Adrenal gland (tissue), 19 donors: Measurements from ENCODE around the gene KCNT1. TPM values are rescaled to one million over a fixed set of nuclear protein-coding genes. Genes with fewer than 3 reads are reported as not detected.

Source experiments
- DNase-seq, 7 donors: peaks; one replicate each; pipeline ENCODE4 v3.0.0-alpha.2; 2019 to 2020
- H3K27ac ChIP-seq, 5 donors: fragments of 200-600 bp; sonication (generic) in 4 of 5; 1 replicate in 3 of 5; 2 replicates in 2 of 5; pipeline versions ENCODE4 v1.5.1 to v1.8.0; 2016 to 2020; ENCODE audit warnings: mild to moderate bottlenecking in 1 of 5
- H3K27me3 ChIP-seq: fragments of 200-600 bp; 2 replicates; pipeline ENCODE4 v1.8.0; 2021
- H3K36me3 ChIP-seq, 2 donors: fragments of 200-600 bp; replicated peaks in 1 of 2; 1 replicate in 1 of 2; 2 replicates in 1 of 2; pipeline versions ENCODE4 v1.5.1 to v1.8.0; 2018 to 2022
- H3K4me1 ChIP-seq, 2 donors: fragments of 200-600 bp; replicated peaks in 1 of 2; 1 replicate in 1 of 2; 2 replicates in 1 of 2; pipeline versions ENCODE4 v1.5.1 to v1.8.0; 2018 to 2021
- H3K4me3 ChIP-seq, 4 donors: fragments of 200-600 bp; sonication (generic) in 3 of 4; one replicate each; pipeline ENCODE4 v1.5.1; 2016 to 2018
- H3K9me3 ChIP-seq, 3 donors: fragments of 200-600 bp; sonication (generic) in 1 of 3; replicated peaks in 1 of 3; 1 replicate in 2 of 3; 2 replicates in 1 of 3; pipeline versions ENCODE4 v1.5.1 to v1.8.0; 2016 to 2021
- POLR2A ChIP-seq, 2 donors: fragments of 450-650 bp; IDR thresholded peaks; one replicate each; pipeline ENCODE4 v1.6.1; 2017; ENCODE audit warnings: antibody characterized with exemption in 2 of 2, mild to moderate bottlenecking in 2 of 2, moderate library complexity in 1 of 2
- WGBS, 4 donors: extraction: QIAGEN DNeasy Blood & Tissue Kit in 2 of 4; methylation state at CpG; one replicate each; pipeline versions ENCODE4 v1.1.5 to v1.1.7; 2013 to 2017; 5-methylcytosine and 5-hydroxymethylcytosine counted together
- intact Hi-C, 2 donors: fragments of 100-400 bp; cut with DNase I; formaldehyde crosslinking; loops; one replicate each; pipeline versions ENCODE4 v1.14.1 to v1.15.0; 2022 to 2023
- long read RNA-seq, 10 donors: library from polyadenylated mRNA in 3 of 10; unstranded in 2 of 10; stranded (forward) in 1 of 10; transcript quantifications; one replicate each; pipeline ENCODE4 v2.0.0 and lab custom pipeline, GENCODE V29; 2021 to 2026
- polyA plus RNA-seq, 3 donors: library from polyadenylated mRNA; stranded (reverse); fragments of 200-250 nt in 2 of 3; fragments of 350-450 nt in 1 of 3; fragmentation: Illumina TruSeq in 1 of 3; extraction: RNeasy Lipid Tissue Mini Kit (QIAGEN cat#74804) in 1 of 3; gene quantifications; one replicate each; pipeline ENCODE4 v1.2.3, GENCODE V29; 2013 to 2014
- total RNA-seq, 9 donors: library from RNA; depleted of rRNA in 4 of 9; stranded (reverse); fragments of >200 nt in 4 of 9; fragments of 120-200 nt in 1 of 9; fragmentation: NEBNext Ultra II Directional in 1 of 9; extraction: Animal tissue kit (Norgen Biotek cat#: 25700) in 1 of 9; gene quantifications; one replicate each; pipeline versions ENCODE4 v1.1.0 to v1.2.4, GENCODE V29; 2013 to 2023
- TF ChIP-seq, protein P1 (sequence below), 6 experiments: fragments of 450-650 bp in 4 of 6; fragments of 200-600 bp in 2 of 6; sonication (generic) in 1 of 6; IDR thresholded peaks; 1 replicate in 5 of 6; 2 replicates in 1 of 6; pipeline versions ENCODE4 v1.5.1 to v1.8.0; 2016 to 2021; ENCODE audit warnings: antibody characterized with exemption in 6 of 6, mild to moderate bottlenecking in 2 of 6, moderate library complexity in 1 of 6
- donor health status: healthy with polysubstance abuse.
- donor health status: Bipolar disorder and iron deficiency.
- donor health status: DM: yes; HTN: yes; CAD: no.
- donor health status: DM: no; HTN: no; CAD: no.
- donor health status: DM: no; HTN: no; CAD: no.
- donor health status: DM: yes; HTN: yes; CAD: no.

Gene KCNT1
- total RNA-seq (1 to 10 TPM in 1 of 9 donors, under 1 TPM in 2, not detected in 6; 0.11 to 2.4 (median 0.28) TPM), polyA plus RNA-seq (under 1 TPM; 0.05 to 0.32 (median 0.20) TPM)
- long read RNA-seq, donor 1 = 0 reads
- long read RNA-seq, donor 2 = 0 reads
- long read RNA-seq, donor 3, partial matches to known transcripts = 8 of 8 reads
- long read RNA-seq, donor 3, other reads (novel, unspliced or antisense) = 0 of 8 reads
- long read RNA-seq, donor 4 = 0 reads
- long read RNA-seq, donor 5 = 0 reads
- long read RNA-seq, donor 6 = 0 reads
- long read RNA-seq, donor 7 = 0 reads
- long read RNA-seq, donor 8 = 0 reads
- long read RNA-seq, donor 9 = 0 reads
- long read RNA-seq, donor 10 = 0 reads

DNA sequence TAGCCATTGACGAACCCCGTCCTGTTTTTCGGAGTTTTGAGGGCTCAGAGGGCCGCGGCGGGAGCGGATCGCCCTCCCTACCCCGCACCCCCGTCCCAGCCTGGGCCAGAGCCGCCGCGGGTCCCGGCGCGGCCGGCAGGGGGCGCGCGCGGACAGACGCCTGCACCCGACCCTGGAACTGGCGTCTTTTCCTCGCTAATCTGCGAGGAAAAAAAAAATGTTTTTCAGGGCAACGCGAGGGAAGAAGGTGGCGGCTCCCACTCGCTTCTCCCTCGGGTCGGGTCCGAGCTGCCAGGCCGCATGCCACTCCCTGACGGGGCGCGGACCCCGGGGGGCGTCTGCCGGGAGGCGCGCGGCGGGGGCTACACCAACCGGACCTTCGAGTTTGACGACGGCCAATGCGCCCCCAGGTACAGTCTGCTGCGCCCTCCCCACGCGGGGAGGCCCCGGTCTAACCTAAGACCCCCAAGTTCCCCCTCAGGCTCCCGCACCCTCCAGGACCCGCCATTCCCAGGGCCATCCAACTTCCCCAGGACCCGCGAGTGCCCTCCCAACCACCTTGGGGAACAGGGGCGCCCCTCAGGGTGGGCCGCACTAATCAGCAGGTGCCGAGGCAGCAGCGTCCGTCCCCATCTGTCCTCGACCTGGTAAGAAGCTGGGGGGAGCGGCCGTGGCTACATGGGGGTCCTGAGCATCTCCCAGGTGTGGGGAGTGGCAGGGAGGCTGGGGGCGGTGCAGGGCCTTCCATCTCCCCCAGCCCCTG, at the start of gene KCNT1:
KCNT1 (plus strand) TSS at position 227 of the 763 bp plus-strand sequence; CDS start at position 301, 74 bp downstream.
- Histone ChIP-seq H3K27me3 (peaks cover 24% of the 10 kb centered on the region), H3K27ac (no peak within 1 kb of the TSS), H3K4me3 (no peak within 1 kb of the TSS), H3K4me1 (peaks cover 0 to 8% of the 10 kb centered on the region in 2 donors), H3K9me3 (no peaks in the 10 kb centered on the region), H3K36me3 (no peaks in the 10 kb centered on the region)
- 5 to 13% (median 10%) methylated on average over 8 to 66 of the region's 66 CpGs for WGBS, 4 donors
- DNase-seq = peak; percentile 32 to 68 (median 55)
- intact Hi-C loops = loop anchor here in 1 of 2 donors (5.0 to 10.0 kb wide), 2 partner anchors 263 to 420 kb away; partner anchors contain the start of gene UBAC1
- TF ChIP-seq POLR2A (IDR thresholded peaks at IDR 0.05) = no peak
- TF ChIP-seq, protein P1, sequence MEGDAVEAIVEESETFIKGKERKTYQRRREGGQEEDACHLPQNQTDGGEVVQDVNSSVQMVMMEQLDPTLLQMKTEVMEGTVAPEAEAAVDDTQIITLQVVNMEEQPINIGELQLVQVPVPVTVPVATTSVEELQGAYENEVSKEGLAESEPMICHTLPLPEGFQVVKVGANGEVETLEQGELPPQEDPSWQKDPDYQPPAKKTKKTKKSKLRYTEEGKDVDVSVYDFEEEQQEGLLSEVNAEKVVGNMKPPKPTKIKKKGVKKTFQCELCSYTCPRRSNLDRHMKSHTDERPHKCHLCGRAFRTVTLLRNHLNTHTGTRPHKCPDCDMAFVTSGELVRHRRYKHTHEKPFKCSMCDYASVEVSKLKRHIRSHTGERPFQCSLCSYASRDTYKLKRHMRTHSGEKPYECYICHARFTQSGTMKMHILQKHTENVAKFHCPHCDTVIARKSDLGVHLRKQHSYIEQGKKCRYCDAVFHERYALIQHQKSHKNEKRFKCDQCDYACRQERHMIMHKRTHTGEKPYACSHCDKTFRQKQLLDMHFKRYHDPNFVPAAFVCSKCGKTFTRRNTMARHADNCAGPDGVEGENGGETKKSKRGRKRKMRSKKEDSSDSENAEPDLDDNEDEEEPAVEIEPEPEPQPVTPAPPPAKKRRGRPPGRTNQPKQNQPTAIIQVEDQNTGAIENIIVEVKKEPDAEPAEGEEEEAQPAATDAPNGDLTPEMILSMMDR (IDR thresholded peaks at IDR 0.05) = peak; percentile 39 to 88 (median 67)

- Histone ChIP-seq H3K27ac (no peak overlapping the region), H3K27me3 (peaks cover 5% of the 10 kb centered on the region), H3K9me3 (no peaks in the 10 kb centered on the region), H3K36me3 (no peaks in the 10 kb centered on the region), H3K4me1 (no peaks in the 10 kb centered on the region), H3K4me3 (no peak overlapping the region)
- intact Hi-C loops = no loop called here
- TF ChIP-seq, protein P1 (IDR thresholded peaks at IDR 0.05) = no peak
- no peak for TF ChIP-seq POLR2A (IDR thresholded peaks at IDR 0.05)
- DNase-seq = no peak
- 71 to 91% (median 82%) methylated on average over 7 to 8 of the region's 8 CpGs for WGBS, 4 donors
Observed at GRCh38 chr9:135655317-135655716, 46.7 kb upstream of the KCNT1 start.

GRCh38 chr9:135657416-135657815, 44.6 kb upstream of the KCNT1 start:
- no peak overlapping the region for H3K4me3 ChIP-seq
- no peak for DNase-seq
- H3K9me3 ChIP-seq = no peaks in the 10 kb centered on the region
- H3K4me1 ChIP-seq = no peaks in the 10 kb centered on the region
- no peaks in the 10 kb centered on the region for H3K36me3 ChIP-seq
- H3K27ac ChIP-seq = no peak overlapping the region
- WGBS, 4 donors = 78 to 81% (median 79%) methylated on average over 11 to 15 of the region's 15 CpGs
- intact Hi-C loops = no loop called here
- no peak for TF ChIP-seq POLR2A (IDR thresholded peaks at IDR 0.05)
- TF ChIP-seq, protein P1 (IDR thresholded peaks at IDR 0.05) = no peak
- H3K27me3 ChIP-seq = peaks cover 5% of the 10 kb centered on the region

DNA sequence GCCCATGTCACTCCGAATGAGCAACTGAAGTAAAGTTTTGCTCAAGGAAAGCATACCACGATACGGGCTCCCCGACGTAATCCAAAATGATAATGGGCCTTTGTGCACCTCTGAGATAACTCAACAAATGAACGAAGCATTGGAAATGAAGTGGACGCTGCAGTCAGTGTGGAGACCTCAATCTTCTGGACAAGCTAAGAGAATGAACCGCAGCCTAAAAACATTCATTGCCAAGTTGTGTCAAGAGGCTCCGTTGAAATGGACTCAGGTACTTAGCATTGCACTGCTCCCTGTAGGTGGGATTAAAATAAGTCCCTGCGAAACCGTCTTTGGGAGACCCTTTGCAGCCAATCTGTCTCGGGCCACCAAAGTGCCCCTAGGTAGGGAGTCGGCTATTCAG, 42.7 kb upstream of the KCNT1 start:
- Histone ChIP-seq H3K4me1 (no peaks in the 10 kb centered on the region), H3K4me3 (no peak overlapping the region), H3K9me3 (no peaks in the 10 kb centered on the region), H3K36me3 (no peaks in the 10 kb centered on the region), H3K27ac (no peak overlapping the region), H3K27me3 (no peaks in the 10 kb centered on the region)
- TF ChIP-seq POLR2A (IDR thresholded peaks at IDR 0.05) = no peak
- TF ChIP-seq, protein P1 (IDR thresholded peaks at IDR 0.05) = no peak
- WGBS, 4 donors = 79 to 93% (median 88%) methylated on average over 13 of the region's 13 CpGs
- intact Hi-C loops = no loop called here
- DNase-seq = no peak
